ENCODE results near the gene UPK3BL2. TPM values are rescaled to one million over a fixed set of nuclear protein-coding genes. Genes with fewer than 3 reads are reported as not detected.
A peak's percentile ranks its signal among the peaks of the same experiment; 100 is the strongest.
"Not testable (repeated sequence)": the region's sequence is repeated elsewhere in the genome, so short reads cannot be mapped to it uniquely, and the experiment has no call there.

Gene UPK3BL2
- total RNA-seq, 2 experiments from 2014 or later, result 5.8 to 8.2 TPM

- H3K36me3 Mint-ChIP-seq; intact Hi-C loops (cut with micrococcal nuclease); H3K4me1 Mint-ChIP-seq (ENCODE audit: low read depth); H3K9me3 Mint-ChIP-seq; H3K27ac Mint-ChIP-seq; POLR2A ChIA-PET; H3K27me3 Mint-ChIP-seq; DNase-seq; H3K4me3 Mint-ChIP-seq; CTCF ChIA-PET: not testable (repeated sequence)
Observed at GRCh38 chr7:102497308-102497707, 46.2 kb downstream of the UPK3BL2 start.

- POLR2A ChIA-PET; H3K9me3 Mint-ChIP-seq; DNase-seq; H3K27ac Mint-ChIP-seq; intact Hi-C loops (cut with micrococcal nuclease); H3K4me3 Mint-ChIP-seq; H3K36me3 Mint-ChIP-seq; CTCF ChIA-PET; H3K4me1 Mint-ChIP-seq (ENCODE audit: low read depth); H3K27me3 Mint-ChIP-seq: not testable (repeated sequence)
Observed at GRCh38 chr7:102496861-102497260, 46.6 kb downstream of the UPK3BL2 start.

- intact Hi-C loops (cut with micrococcal nuclease); H3K27ac Mint-ChIP-seq; POLR2A ChIA-PET; H3K4me1 Mint-ChIP-seq (ENCODE audit: low read depth); H3K4me3 Mint-ChIP-seq; H3K36me3 Mint-ChIP-seq; H3K9me3 Mint-ChIP-seq; H3K27me3 Mint-ChIP-seq; DNase-seq; CTCF ChIA-PET: not testable (repeated sequence)
Observed at GRCh38 chr7:102494473-102495149, 48.9 kb downstream of the UPK3BL2 start.

GRCh38 chr7:102494026-102494425 is 49.5 kb downstream of the UPK3BL2 start:
- DNase-seq, result peak; percentile 20
- intact Hi-C loops (cut with micrococcal nuclease); H3K36me3 Mint-ChIP-seq; POLR2A ChIA-PET; H3K27me3 Mint-ChIP-seq; H3K4me3 Mint-ChIP-seq; CTCF ChIA-PET; H3K4me1 Mint-ChIP-seq (ENCODE audit: low read depth); H3K27ac Mint-ChIP-seq; H3K9me3 Mint-ChIP-seq: not testable (repeated sequence)

GRCh38 chr7:102493220-102493935 is 50.1 kb downstream of the UPK3BL2 start:
- intact Hi-C loops (cut with micrococcal nuclease); H3K4me3 Mint-ChIP-seq: not testable (repeated sequence)

GRCh38 chr7:102490529-102491075 is 52.9 kb downstream of the UPK3BL2 start:
- H3K4me1 Mint-ChIP-seq (ENCODE audit: low read depth); CTCF ChIA-PET; H3K27me3 Mint-ChIP-seq; H3K9me3 Mint-ChIP-seq; H3K36me3 Mint-ChIP-seq; H3K4me3 Mint-ChIP-seq; POLR2A ChIA-PET; intact Hi-C loops (cut with micrococcal nuclease); H3K27ac Mint-ChIP-seq: not testable (repeated sequence)
- peak; percentile 47 for DNase-seq

More at GRCh38 chr7:102493220-102493935, 50.1 kb downstream of the UPK3BL2 start:
- H3K9me3 Mint-ChIP-seq; POLR2A ChIA-PET; H3K4me1 Mint-ChIP-seq (ENCODE audit: low read depth); H3K36me3 Mint-ChIP-seq; H3K27ac Mint-ChIP-seq; H3K27me3 Mint-ChIP-seq; CTCF ChIA-PET: not testable (repeated sequence)
- DNase-seq, result peak; percentile 28

Other genes starting within 250 kb of the UPK3BL2 start
- not detected for gene SPDYE6, start 187.3 kb downstream of the UPK3BL2 start, total RNA-seq
- gene PRKRIP1, start 147.3 kb downstream of the UPK3BL2 start, total RNA-seq, result 10 to 100 TPM; 20.8 to 22.6 TPM
- gene ORAI2, start 110.1 kb downstream of the UPK3BL2 start, total RNA-seq, result 10 to 100 TPM; 28.7 to 31.5 TPM
- 1 to 10 TPM; 7.7 to 7.8 TPM for gene ALKBH4, start 78.8 kb downstream of the UPK3BL2 start, total RNA-seq
- gene LRWD1, start 78.7 kb downstream of the UPK3BL2 start, total RNA-seq, result 10 to 100 TPM; 16.4 to 20.0 TPM
- gene POLR2J, start 64.8 kb downstream of the UPK3BL2 start, total RNA-seq, result 10 to 100 TPM; 44.4 to 44.7 TPM
- 10 to 100 TPM; 10.2 to 10.4 TPM for gene RASA4B, start 25.9 kb downstream of the UPK3BL2 start, total RNA-seq
- not detected for gene SPDYE2, start 7.5 kb upstream of the UPK3BL2 start, total RNA-seq
- 10 to 100 TPM; 16.6 to 19.2 TPM for gene POLR2J3, start 28.9 kb upstream of the UPK3BL2 start, total RNA-seq
- 10 to 100 TPM; 25.2 to 26.8 TPM for gene RASA4, start 73.1 kb upstream of the UPK3BL2 start, total RNA-seq
- gene UPK3BL1, start 99.1 kb upstream of the UPK3BL2 start, total RNA-seq, result 1 to 10 TPM; 9.0 to 9.6 TPM
- gene SPDYE2B, start 106.6 kb upstream of the UPK3BL2 start, total RNA-seq, result not detected
- 1 to 10 TPM; 4.5 to 5.0 TPM for gene POLR2J2, start 128.0 kb upstream of the UPK3BL2 start, total RNA-seq
- 1 to 10 TPM; 4.6 to 7.6 TPM for gene FAM185A, start 205.3 kb upstream of the UPK3BL2 start, total RNA-seq

Measured in activated CD4-positive, alpha-beta memory T cell treated with anti-CD3 and anti-CD28 coated beads for 36 hours (primary cell).